ENCODE data around the gene PSME4. TPM values are rescaled to one million over a fixed set of nuclear protein-coding genes. Genes with fewer than 3 reads are reported as not detected.
A peak's percentile ranks its signal among the peaks of the same experiment; 100 is the strongest.

Gene PSME4
- total RNA-seq, 1 donor from 2014 or later = 28.2 TPM

DNA sequence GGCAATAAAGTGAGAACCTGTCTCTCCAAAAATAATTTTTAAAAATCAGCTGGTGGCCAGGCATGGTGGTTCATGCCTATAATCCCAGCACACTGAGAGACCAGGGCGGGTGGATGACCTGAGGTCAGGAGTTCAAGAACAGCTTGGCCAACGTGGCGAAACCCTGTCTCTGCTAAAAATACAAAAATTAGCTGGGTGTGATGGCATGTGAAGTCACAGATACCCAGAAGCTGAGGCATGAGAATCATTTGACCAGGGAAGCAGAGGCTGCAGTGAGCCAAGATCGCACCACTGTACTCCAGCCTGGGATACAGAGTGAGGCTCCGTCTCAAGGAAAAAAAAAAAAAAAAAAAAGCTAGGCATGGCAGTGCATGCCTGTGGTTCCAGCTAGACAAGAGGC is 103.6 kb downstream of the PSME4 start:
- Histone ChIP-seq H3K9me3 (ENCODE audit: control insufficient read depth in 3 of 3, low read length in 3 of 3) (no peaks in the 10 kb centered on the region), H3K27me3 (ENCODE audit: control insufficient read depth in 3 of 3, insufficient read depth in 3 of 3, low read length in 3 of 3) (no peaks in the 10 kb centered on the region), H3K4me1 (ENCODE audit: control insufficient read depth in 3 of 3, insufficient read depth in 3 of 3, low read length in 3 of 3) (no peaks in the 10 kb centered on the region), H3K9ac (ENCODE audit: low read depth in 1 of 3, low read length in 3 of 3) (no peak overlapping the region), H3K27ac (ENCODE audit: low read depth, low read length) (no peak overlapping the region), H3K36me3 (ENCODE audit: control insufficient read depth in 3 of 3, insufficient read depth in 3 of 3, low read length in 3 of 3) (peaks cover 9 to 34% (median 28%) of the 10 kb centered on the region in 3 donors), H3K4me3 (ENCODE audit: low read length in 3 of 3) (no peak overlapping the region)

DNA sequence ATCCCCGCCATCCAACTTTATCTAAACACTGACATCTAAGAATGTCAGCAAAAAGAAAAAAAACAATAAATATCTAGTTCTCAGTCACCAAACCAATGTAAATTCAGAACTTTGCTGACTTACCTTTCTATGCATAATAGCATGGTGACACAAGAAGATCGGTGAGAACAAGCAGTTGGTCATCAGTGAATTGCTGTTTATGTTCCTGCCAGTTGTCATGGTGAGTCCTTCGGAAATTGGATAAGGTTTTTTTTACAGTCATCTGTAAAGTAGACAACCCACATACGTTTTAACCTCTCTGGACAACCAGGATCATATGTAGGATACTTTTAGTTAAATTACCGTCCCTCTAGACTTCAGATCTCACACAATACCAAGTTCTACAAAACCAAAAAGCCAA is 104.8 kb downstream of the PSME4 start:
- no peaks in the 10 kb centered on the region for H3K4me1 ChIP-seq (ENCODE audit: control insufficient read depth in 3 of 3, insufficient read depth in 3 of 3, low read length in 3 of 3)
- H3K36me3 ChIP-seq (ENCODE audit: control insufficient read depth in 3 of 3, insufficient read depth in 3 of 3, low read length in 3 of 3) = peaks cover 9 to 34% (median 28%) of the 10 kb centered on the region in 3 donors
- no peak overlapping the region for H3K4me3 ChIP-seq (ENCODE audit: low read length in 3 of 3)
- H3K9me3 ChIP-seq (ENCODE audit: control insufficient read depth in 3 of 3, low read length in 3 of 3) = no peaks in the 10 kb centered on the region
- no peak overlapping the region for H3K27ac ChIP-seq (ENCODE audit: low read depth, low read length)
- H3K27me3 ChIP-seq (ENCODE audit: control insufficient read depth in 3 of 3, insufficient read depth in 3 of 3, low read length in 3 of 3) = no peaks in the 10 kb centered on the region
- H3K9ac ChIP-seq (ENCODE audit: low read depth in 1 of 3, low read length in 3 of 3) = no peak overlapping the region

DNA sequence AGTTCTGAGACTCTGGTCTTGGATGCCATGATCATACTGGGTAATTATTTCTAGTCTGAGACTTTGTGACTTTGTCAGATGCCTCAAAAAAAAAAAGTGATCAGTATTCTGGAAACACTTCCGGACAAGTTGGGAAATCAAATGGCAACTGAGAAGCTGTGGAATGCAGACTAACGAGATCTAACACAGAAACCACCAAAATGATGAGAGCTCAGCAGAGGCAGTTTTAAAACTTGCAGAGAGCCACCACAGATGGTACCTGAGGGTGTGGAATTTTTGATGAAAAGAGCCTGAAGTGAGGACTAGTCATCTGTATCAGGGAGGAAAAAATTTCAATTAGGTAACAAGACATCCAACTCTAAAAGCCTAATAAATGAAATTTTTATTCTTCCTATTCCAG is 105.5 kb downstream of the PSME4 start:
- Histone ChIP-seq H3K27ac (ENCODE audit: low read depth, low read length) (no peak overlapping the region), H3K27me3 (ENCODE audit: control insufficient read depth in 3 of 3, insufficient read depth in 3 of 3, low read length in 3 of 3) (no peaks in the 10 kb centered on the region), H3K4me3 (ENCODE audit: low read length in 3 of 3) (no peak overlapping the region), H3K9ac (ENCODE audit: low read depth in 1 of 3, low read length in 3 of 3) (no peak overlapping the region), H3K4me1 (ENCODE audit: control insufficient read depth in 3 of 3, insufficient read depth in 3 of 3, low read length in 3 of 3) (no peaks in the 10 kb centered on the region), H3K36me3 (ENCODE audit: control insufficient read depth in 3 of 3, insufficient read depth in 3 of 3, low read length in 3 of 3) (peaks cover 9 to 34% (median 28%) of the 10 kb centered on the region in 3 donors), H3K9me3 (ENCODE audit: control insufficient read depth in 3 of 3, low read length in 3 of 3) (no peaks in the 10 kb centered on the region)

DNA sequence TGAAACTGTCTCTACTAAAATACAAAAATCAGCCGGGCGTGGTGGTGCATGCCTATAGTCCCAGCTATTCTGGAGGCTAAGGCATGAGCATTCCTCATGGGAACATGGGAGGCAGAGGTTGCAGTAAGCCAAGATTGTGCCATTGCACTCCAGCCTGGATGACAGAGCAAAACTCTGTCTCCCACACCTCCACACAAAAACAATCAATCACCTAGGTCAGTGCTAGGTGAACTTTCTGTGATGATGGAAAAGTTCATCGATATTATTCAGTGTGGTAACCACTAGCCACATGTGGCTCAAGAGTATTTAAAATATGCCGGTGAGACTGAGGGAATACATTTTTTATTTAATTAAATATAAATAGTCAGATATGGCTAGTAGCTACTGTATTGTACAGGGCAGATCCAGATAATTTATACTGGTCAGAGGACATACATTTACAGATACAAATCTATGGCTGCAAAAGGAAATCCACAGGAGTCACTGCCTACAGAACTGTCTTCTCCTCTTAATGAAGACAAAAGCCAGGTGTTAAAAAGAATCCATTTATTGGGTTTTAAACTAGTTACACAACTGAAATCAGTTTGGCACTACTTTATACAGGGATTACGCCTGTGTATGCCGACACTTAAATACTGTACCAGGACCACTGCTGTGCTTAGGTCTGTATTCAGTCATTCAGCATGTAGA is 107.1 kb downstream of the PSME4 start:
- Histone ChIP-seq H3K27ac (ENCODE audit: low read depth, low read length) (no peak overlapping the region), H3K36me3 (ENCODE audit: control insufficient read depth in 3 of 3, insufficient read depth in 3 of 3, low read length in 3 of 3) (peaks cover 9 to 26% (median 25%) of the 10 kb centered on the region in 3 donors), H3K27me3 (ENCODE audit: control insufficient read depth in 3 of 3, insufficient read depth in 3 of 3, low read length in 3 of 3) (no peaks in the 10 kb centered on the region), H3K9ac (ENCODE audit: low read depth in 1 of 3, low read length in 3 of 3) (no peak overlapping the region), H3K4me3 (ENCODE audit: low read length in 3 of 3) (no peak overlapping the region), H3K4me1 (ENCODE audit: control insufficient read depth in 3 of 3, insufficient read depth in 3 of 3, low read length in 3 of 3) (no peaks in the 10 kb centered on the region), H3K9me3 (ENCODE audit: control insufficient read depth in 3 of 3, low read length in 3 of 3) (no peaks in the 10 kb centered on the region)

DNA sequence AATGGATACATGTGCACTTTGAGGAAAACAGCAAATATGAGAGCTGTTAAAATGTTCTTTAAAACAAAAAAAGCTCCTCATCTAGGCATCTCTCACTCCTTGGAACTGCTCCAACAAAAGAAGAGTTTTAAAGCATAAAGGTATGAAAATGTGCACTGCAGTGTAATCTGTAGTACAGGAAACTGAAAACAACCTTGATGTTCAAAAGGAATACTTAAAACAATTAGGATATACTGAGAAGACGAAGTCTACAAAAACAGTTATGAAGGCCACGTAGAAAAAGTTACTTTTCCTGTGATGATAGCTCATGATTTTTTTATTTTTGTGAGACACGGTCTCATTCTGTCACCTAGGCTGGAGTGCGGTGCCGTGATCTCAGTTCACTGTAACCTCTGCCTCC is 109.0 kb downstream of the PSME4 start:
- Histone ChIP-seq H3K27ac (ENCODE audit: low read depth, low read length) (no peak overlapping the region), H3K9me3 (ENCODE audit: control insufficient read depth in 3 of 3, low read length in 3 of 3) (no peaks in the 10 kb centered on the region), H3K9ac (ENCODE audit: low read depth in 1 of 3, low read length in 3 of 3) (no peak overlapping the region), H3K36me3 (ENCODE audit: control insufficient read depth in 3 of 3, insufficient read depth in 3 of 3, low read length in 3 of 3) (peaks cover 9 to 21% (median 20%) of the 10 kb centered on the region in 3 donors), H3K27me3 (ENCODE audit: control insufficient read depth in 3 of 3, insufficient read depth in 3 of 3, low read length in 3 of 3) (no peaks in the 10 kb centered on the region), H3K4me1 (ENCODE audit: control insufficient read depth in 3 of 3, insufficient read depth in 3 of 3, low read length in 3 of 3) (no peaks in the 10 kb centered on the region), H3K4me3 (ENCODE audit: low read length in 3 of 3) (no peak overlapping the region)

DNA sequence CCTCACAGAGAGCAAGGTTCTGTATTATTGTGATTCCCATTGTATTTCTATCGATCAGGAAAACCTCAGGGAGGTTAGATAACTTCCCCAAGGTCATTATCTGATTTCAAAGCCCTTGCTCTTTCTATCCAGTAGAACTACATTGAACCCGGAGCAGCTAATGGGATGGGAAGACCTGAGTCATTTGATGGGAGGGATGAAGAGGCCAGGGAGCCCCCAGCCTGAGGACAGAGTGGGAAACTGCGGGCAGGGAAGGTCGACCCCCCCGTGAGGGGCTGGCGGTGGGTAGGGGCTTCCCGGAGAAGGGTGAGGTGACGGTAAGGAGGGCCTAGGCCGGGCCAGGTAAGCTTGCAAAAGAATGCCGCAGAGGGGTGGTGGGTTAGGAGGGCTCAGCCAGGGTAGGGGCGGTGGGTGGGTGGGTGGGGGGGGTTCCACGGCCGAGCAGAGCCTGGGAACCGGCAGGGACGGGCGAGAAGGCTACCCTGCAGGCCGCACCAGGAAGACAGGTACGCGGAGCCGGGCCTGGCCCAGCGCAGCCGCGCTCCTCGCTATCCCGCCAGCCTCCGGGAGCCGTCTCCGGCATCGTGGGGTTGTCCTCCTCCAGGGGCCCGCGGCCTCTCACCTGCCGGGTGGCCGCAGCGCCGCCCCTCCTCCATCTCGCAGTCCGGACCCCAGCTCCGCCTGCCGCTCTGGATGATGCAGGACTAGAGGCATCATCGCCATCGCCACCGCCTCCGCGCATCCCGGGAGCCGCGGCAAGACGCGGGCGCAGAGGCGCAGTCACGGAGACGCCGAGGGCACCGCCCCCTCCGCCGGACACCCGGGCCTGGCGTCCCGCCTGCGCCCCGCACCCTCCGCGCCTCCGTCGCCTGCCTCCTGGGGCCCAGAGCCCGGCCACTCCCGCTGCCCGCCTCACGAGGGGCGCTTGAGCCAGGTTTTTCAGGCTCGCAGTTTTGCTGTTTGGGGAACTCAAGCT is 111.3 kb downstream of the PSME4 start, which contains the start of gene GPR75:
GPR75 (minus strand) TSS at position 762 of the 976 bp plus-strand sequence. CDS start 5,211 bp downstream, outside the sequence.
- H3K4me3 ChIP-seq (ENCODE audit: low read length in 3 of 3) = no peak within 1 kb of the TSS
- no peaks in the 10 kb centered on the region for H3K27me3 ChIP-seq (ENCODE audit: control insufficient read depth in 3 of 3, insufficient read depth in 3 of 3, low read length in 3 of 3)
- peak within 1 kb of the TSS in 1 of 3 donors; percentile 27 for H3K9ac ChIP-seq (ENCODE audit: low read depth in 1 of 3, low read length in 3 of 3)
- H3K4me1 ChIP-seq (ENCODE audit: control insufficient read depth in 3 of 3, insufficient read depth in 3 of 3, low read length in 3 of 3) = no peaks in the 10 kb centered on the region
- H3K9me3 ChIP-seq (ENCODE audit: control insufficient read depth in 3 of 3, low read length in 3 of 3) = no peaks in the 10 kb centered on the region
- no peak within 1 kb of the TSS for H3K27ac ChIP-seq (ENCODE audit: low read depth, low read length)
- H3K36me3 ChIP-seq (ENCODE audit: control insufficient read depth in 3 of 3, insufficient read depth in 3 of 3, low read length in 3 of 3) = peaks cover 3 to 4% (median 4%) of the 10 kb centered on the region in 3 donors

DNA sequence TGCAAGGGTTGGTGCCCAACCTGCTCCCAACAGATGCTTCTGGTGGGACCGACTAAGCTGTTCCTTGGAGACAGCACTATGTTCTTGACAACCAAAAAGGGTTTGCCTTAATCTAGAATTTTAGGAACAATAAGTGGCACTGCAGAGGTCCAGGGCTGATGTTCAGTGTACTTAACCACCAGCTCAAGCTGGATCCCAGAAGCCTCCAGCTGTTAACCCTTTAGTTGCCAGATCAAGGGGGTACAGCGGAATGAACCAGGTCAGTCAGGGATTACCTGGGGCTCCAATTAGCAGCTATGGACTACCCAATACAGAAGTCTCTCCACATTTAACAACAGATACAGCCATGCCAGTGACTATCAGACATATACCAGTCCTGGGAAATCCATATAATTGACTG is 114.5 kb downstream of the PSME4 start:
- Histone ChIP-seq H3K27me3 (ENCODE audit: control insufficient read depth in 3 of 3, insufficient read depth in 3 of 3, low read length in 3 of 3) (no peaks in the 10 kb centered on the region), H3K4me1 (ENCODE audit: control insufficient read depth in 3 of 3, insufficient read depth in 3 of 3, low read length in 3 of 3) (no peaks in the 10 kb centered on the region), H3K9me3 (ENCODE audit: control insufficient read depth in 3 of 3, low read length in 3 of 3) (no peaks in the 10 kb centered on the region)

DNA sequence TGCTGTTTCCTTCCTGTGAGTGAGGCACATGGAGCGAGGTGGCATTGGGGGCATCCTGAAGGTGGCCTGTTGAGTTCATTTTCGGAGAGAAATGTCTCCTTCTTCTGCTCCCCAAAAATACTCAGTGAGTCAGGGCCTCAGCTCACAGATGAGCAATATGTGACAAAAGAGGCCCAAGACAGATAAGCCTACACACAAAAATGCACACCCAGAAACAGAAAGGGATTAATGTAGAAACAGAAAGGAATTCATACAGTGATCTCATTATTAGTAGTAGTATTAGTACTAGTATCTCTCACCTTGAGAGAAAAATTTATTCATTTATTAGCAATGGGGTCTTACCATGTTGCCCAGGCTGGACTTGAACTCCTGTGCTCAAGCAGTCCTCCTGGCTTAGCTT is 116.1 kb downstream of the PSME4 start:
- Histone ChIP-seq H3K4me1 (ENCODE audit: control insufficient read depth in 3 of 3, insufficient read depth in 3 of 3, low read length in 3 of 3) (no peaks in the 10 kb centered on the region), H3K4me3 (ENCODE audit: low read length in 3 of 3) (no peak overlapping the region), H3K27ac (ENCODE audit: low read depth, low read length) (no peak overlapping the region), H3K9me3 (ENCODE audit: control insufficient read depth in 3 of 3, low read length in 3 of 3) (no peaks in the 10 kb centered on the region), H3K27me3 (ENCODE audit: control insufficient read depth in 3 of 3, insufficient read depth in 3 of 3, low read length in 3 of 3) (no peaks in the 10 kb centered on the region), H3K9ac (ENCODE audit: low read depth in 1 of 3, low read length in 3 of 3) (no peak overlapping the region), H3K36me3 (ENCODE audit: control insufficient read depth in 3 of 3, insufficient read depth in 3 of 3, low read length in 3 of 3) (peaks cover 8 to 14% (median 11%) of the 10 kb centered on the region in 3 donors)

More for the DNA sequence above, 114.5 kb downstream of the PSME4 start:
- Histone ChIP-seq H3K36me3 (ENCODE audit: control insufficient read depth in 3 of 3, insufficient read depth in 3 of 3, low read length in 3 of 3) (peaks cover 8 to 14% (median 11%) of the 10 kb centered on the region in 3 donors), H3K9ac (ENCODE audit: low read depth in 1 of 3, low read length in 3 of 3) (no peak overlapping the region), H3K4me3 (ENCODE audit: low read length in 3 of 3) (no peak overlapping the region), H3K27ac (ENCODE audit: low read depth, low read length) (no peak overlapping the region)

DNA sequence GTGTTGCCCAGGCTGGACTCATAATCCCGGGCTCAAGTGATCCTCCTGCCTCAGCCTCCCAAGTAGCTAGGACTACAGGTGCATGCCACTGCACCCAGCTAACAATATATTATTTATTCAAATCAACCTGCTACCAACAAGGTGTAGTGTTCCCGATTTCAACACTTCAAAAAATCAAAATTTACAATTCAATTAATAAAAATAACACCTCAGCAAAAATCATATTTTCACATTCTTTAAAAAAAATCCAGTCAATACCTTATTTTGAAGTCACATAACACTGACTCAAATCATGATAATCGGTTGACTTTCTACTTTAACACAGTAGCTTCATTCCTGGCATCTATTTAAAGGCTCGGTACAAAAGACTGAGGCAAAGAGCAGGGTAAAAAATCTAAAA is 118.3 kb downstream of the PSME4 start:
- Histone ChIP-seq H3K4me1 (ENCODE audit: control insufficient read depth in 3 of 3, insufficient read depth in 3 of 3, low read length in 3 of 3) (no peaks in the 10 kb centered on the region), H3K27ac (ENCODE audit: low read depth, low read length) (no peak overlapping the region), H3K4me3 (ENCODE audit: low read length in 3 of 3) (no peak overlapping the region), H3K9me3 (ENCODE audit: control insufficient read depth in 3 of 3, low read length in 3 of 3) (no peaks in the 10 kb centered on the region), H3K9ac (ENCODE audit: low read depth in 1 of 3, low read length in 3 of 3) (no peak overlapping the region), H3K27me3 (ENCODE audit: control insufficient read depth in 3 of 3, insufficient read depth in 3 of 3, low read length in 3 of 3) (no peaks in the 10 kb centered on the region), H3K36me3 (ENCODE audit: control insufficient read depth in 3 of 3, insufficient read depth in 3 of 3, low read length in 3 of 3) (peaks cover 8 to 14% (median 11%) of the 10 kb centered on the region in 3 donors)

Measured in skeletal muscle tissue (tissue), 4 donors.